ENCODE data around the gene FSTL5. TPM values are rescaled to one million over a fixed set of nuclear protein-coding genes. Genes with fewer than 3 reads are reported as not detected.

The FSTL5 gene
- total RNA-seq, 2 donors from 2014 or later, result 0.24 to 1.1 TPM

DNA sequence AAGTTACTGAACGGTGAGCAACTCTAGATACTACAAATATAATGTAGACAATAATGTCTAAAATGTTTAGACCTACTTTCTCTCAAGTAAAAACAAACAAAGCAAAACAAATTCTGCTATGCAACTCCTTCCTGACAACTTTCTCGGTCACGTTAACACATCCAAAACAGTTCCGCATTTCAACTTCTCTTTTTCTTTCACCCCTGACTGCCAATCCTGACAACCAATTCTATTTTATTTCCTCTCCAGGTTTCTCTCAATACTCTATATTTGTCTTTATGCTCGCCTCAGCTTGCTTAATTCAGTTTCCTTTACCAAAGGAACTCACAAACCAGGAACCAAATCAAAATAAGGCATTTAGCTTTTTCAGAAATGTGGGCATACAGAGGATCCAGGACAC, 513.0 kb downstream of the FSTL5 start:
- WGBS, 2 experiments (ENCODE audit: insufficient coverage in 1 of 2, insufficient read length in 1 of 2), result 93 to 94% methylated on average over 4 of the region's 5 CpGs
- Mint-ChIP-seq H3K4me3 (no peak overlapping the region), H3K4me1 (no peaks in the 10 kb centered on the region), H3K27ac (no peak overlapping the region), H3K27me3 (ENCODE audit: insufficient read depth) (no peaks in the 10 kb centered on the region), H3K9me3 (no peaks in the 10 kb centered on the region), H3K36me3 (ENCODE audit: low read depth) (no peaks in the 10 kb centered on the region)
- Histone ChIP-seq H3K9me3 (ENCODE audit: control insufficient read depth, low read length) (no peaks in the 10 kb centered on the region), H3K36me3 (ENCODE audit: control insufficient read depth, insufficient read depth, low read length) (no peaks in the 10 kb centered on the region), H3K4me3 (ENCODE audit: low read length) (no peak overlapping the region), H3K27ac (ENCODE audit: low read depth, low read length) (no peak overlapping the region), H3K9ac (ENCODE audit: extremely low read depth, low read length, poor library complexity, severe bottlenecking) (no peak overlapping the region), H3K27me3 (ENCODE audit: control insufficient read depth, insufficient read depth, low read length, poor library complexity, severe bottlenecking) (no peaks in the 10 kb centered on the region), H3K4me1 (ENCODE audit: control insufficient read depth, insufficient read depth, low read length) (no peaks in the 10 kb centered on the region)
- no peak for DNase-seq
- TF ChIP-seq, protein P1, sequence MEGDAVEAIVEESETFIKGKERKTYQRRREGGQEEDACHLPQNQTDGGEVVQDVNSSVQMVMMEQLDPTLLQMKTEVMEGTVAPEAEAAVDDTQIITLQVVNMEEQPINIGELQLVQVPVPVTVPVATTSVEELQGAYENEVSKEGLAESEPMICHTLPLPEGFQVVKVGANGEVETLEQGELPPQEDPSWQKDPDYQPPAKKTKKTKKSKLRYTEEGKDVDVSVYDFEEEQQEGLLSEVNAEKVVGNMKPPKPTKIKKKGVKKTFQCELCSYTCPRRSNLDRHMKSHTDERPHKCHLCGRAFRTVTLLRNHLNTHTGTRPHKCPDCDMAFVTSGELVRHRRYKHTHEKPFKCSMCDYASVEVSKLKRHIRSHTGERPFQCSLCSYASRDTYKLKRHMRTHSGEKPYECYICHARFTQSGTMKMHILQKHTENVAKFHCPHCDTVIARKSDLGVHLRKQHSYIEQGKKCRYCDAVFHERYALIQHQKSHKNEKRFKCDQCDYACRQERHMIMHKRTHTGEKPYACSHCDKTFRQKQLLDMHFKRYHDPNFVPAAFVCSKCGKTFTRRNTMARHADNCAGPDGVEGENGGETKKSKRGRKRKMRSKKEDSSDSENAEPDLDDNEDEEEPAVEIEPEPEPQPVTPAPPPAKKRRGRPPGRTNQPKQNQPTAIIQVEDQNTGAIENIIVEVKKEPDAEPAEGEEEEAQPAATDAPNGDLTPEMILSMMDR (conservative IDR thresholded peaks at IDR 0.05), result no peak

DNA sequence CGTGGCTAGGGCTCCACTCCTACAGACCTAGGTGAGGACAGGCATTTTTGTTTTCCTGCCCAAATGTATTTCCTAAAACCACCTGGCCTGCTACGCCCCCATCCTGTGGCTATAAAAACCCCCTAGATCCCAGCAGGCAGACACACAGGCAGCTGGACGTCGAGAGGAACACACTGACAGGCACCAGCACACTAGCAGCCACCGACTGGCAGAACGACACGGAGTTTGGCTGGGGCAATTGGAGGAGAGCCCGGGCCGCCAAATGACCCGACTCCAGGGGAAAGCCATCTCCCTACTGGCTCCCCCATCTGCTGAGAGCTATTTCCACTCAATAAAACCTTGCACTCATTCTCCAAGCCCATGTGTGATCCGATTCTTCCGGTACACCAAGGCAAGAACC, 516.0 kb downstream of the FSTL5 start:
- WGBS, 2 experiments (ENCODE audit: insufficient coverage in 1 of 2, insufficient read length in 1 of 2), result 90 to 100% methylated on average over 1 to 12 of the region's 12 CpGs
- Mint-ChIP-seq H3K27me3 (ENCODE audit: insufficient read depth) (no peaks in the 10 kb centered on the region), H3K36me3 (ENCODE audit: low read depth) (no peaks in the 10 kb centered on the region), H3K4me3 (no peak overlapping the region), H3K9me3 (no peaks in the 10 kb centered on the region), H3K4me1 (no peaks in the 10 kb centered on the region), H3K27ac (no peak overlapping the region)
- no peak overlapping the region for H3K27ac ChIP-seq (ENCODE audit: low read depth, low read length)
- H3K9ac ChIP-seq (ENCODE audit: extremely low read depth, low read length, poor library complexity, severe bottlenecking), result no peak overlapping the region
- DNase-seq, result no peak
- no peaks in the 10 kb centered on the region for H3K36me3 ChIP-seq (ENCODE audit: control insufficient read depth, insufficient read depth, low read length)
- H3K27me3 ChIP-seq (ENCODE audit: control insufficient read depth, insufficient read depth, low read length, poor library complexity, severe bottlenecking), result no peaks in the 10 kb centered on the region
- no peak overlapping the region for H3K4me3 ChIP-seq (ENCODE audit: low read length)
- no peaks in the 10 kb centered on the region for H3K9me3 ChIP-seq (ENCODE audit: control insufficient read depth, low read length)
- TF ChIP-seq, protein P1 (conservative IDR thresholded peaks at IDR 0.05), result no peak
- no peaks in the 10 kb centered on the region for H3K4me1 ChIP-seq (ENCODE audit: control insufficient read depth, insufficient read depth, low read length)

DNA sequence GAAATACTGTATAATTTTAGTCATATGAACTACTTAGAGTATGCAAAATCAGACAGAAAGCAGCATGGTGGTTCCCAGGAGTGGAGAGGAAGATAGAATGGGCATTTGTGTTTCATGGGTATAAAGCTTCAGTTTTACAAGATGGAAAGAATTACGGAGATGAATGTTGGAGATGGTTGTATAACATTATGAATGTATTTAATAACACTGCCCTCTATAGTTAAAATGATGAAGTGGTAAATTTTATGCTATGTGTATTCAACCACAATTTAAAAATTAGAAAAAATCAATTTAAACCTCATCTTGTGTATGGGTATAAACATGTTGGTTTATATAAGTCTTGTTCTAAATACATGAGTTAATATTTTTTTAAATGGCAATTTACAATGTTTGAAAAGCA, 521.1 kb downstream of the FSTL5 start:
- no peaks in the 10 kb centered on the region for H3K27me3 ChIP-seq (ENCODE audit: control insufficient read depth, insufficient read depth, low read length, poor library complexity, severe bottlenecking)
- H3K9me3 ChIP-seq (ENCODE audit: control insufficient read depth, low read length), result no peaks in the 10 kb centered on the region
- no peak overlapping the region for H3K27ac Mint-ChIP-seq
- DNase-seq, result no peak
- no peaks in the 10 kb centered on the region for H3K27me3 Mint-ChIP-seq (ENCODE audit: insufficient read depth)
- no peak overlapping the region for H3K9ac ChIP-seq (ENCODE audit: extremely low read depth, low read length, poor library complexity, severe bottlenecking)
- H3K4me3 Mint-ChIP-seq, result no peak overlapping the region
- TF ChIP-seq, protein P1 (conservative IDR thresholded peaks at IDR 0.05), result peak; percentile 34
- no peaks in the 10 kb centered on the region for H3K4me1 Mint-ChIP-seq
- H3K36me3 ChIP-seq (ENCODE audit: control insufficient read depth, insufficient read depth, low read length), result no peaks in the 10 kb centered on the region
- H3K4me3 ChIP-seq (ENCODE audit: low read length), result no peak overlapping the region
- H3K4me1 ChIP-seq (ENCODE audit: control insufficient read depth, insufficient read depth, low read length), result no peaks in the 10 kb centered on the region
- WGBS, 2 experiments (ENCODE audit: insufficient coverage in 1 of 2, insufficient read length in 1 of 2), result no CpG with 5 or more reads among the region's 1 CpG
- no peaks in the 10 kb centered on the region for H3K9me3 Mint-ChIP-seq
- H3K36me3 Mint-ChIP-seq (ENCODE audit: low read depth), result no peaks in the 10 kb centered on the region
- H3K27ac ChIP-seq (ENCODE audit: low read depth, low read length), result no peak overlapping the region

Measured in endodermal cell (in vitro differentiated cells).